Astrocyte (in vitro differentiated cells and primary cell): ENCODE data around the gene LILRB3.

ENCODE experiments used
- CTCF ChIP-seq: IDR thresholded peaks from 2 replicates; pipeline ENCODE4 v1.5.1; 2011; ENCODE audit warnings: low read depth, mild to moderate bottlenecking, inconsistent platforms, low read length, moderate library complexity; ENCODE audit not compliant: insufficient read depth
- EZH2 ChIP-seq: IDR thresholded peaks from 2 replicates; pipeline ENCODE4 v1.6.1; 2012; ENCODE audit warnings: mild to moderate bottlenecking, low read length, inconsistent platforms; ENCODE audit not compliant: insufficient read depth

- no peak for TF ChIP-seq CTCF
- TF ChIP-seq EZH2, result no peak
These were observed 32.2 kb downstream of the LILRB3 start for GRCh38 chr19:54190503-54191010.
